ENCODE measurements around the gene PARD3.

GRCh38 chr10:34681933-34682332, 133.2 kb downstream of the PARD3 start:
- no peak for TF ChIP-seq EED (IDR thresholded peaks at IDR 0.05; ENCODE audit: low read depth)
- no peak for TF ChIP-seq SMAD1 (IDR thresholded peaks at IDR 0.05; ENCODE audit: low read depth, partially characterized antibody)
- TF ChIP-seq YY1 (IDR thresholded peaks at IDR 0.05; ENCODE audit: low read depth, low read length) = no peak
- no peak for TF ChIP-seq EGR1 (IDR thresholded peaks at IDR 0.05; ENCODE audit: borderline replicate concordance in 1 of 2, low read depth in 2 of 2, low read length in 2 of 2)
- no peak for TF ChIP-seq POLR2AphosphoS5 (IDR thresholded peaks at IDR 0.05; ENCODE audit: low read length)
- TF ChIP-seq FOXK2 (IDR thresholded peaks at IDR 0.05) = no peak

All from GM12878 (cell line).